ENCODE data around the gene CHN2. TPM values are rescaled to one million over a fixed set of nuclear protein-coding genes. Genes with fewer than 3 reads are reported as not detected.
"Not testable (repeated sequence)": the region's sequence is repeated elsewhere in the genome, so short reads cannot be mapped to it uniquely, and the experiment has no call there.

The CHN2 gene
- total RNA-seq, 1 experiment from 2014 or later: not detected

DNA sequence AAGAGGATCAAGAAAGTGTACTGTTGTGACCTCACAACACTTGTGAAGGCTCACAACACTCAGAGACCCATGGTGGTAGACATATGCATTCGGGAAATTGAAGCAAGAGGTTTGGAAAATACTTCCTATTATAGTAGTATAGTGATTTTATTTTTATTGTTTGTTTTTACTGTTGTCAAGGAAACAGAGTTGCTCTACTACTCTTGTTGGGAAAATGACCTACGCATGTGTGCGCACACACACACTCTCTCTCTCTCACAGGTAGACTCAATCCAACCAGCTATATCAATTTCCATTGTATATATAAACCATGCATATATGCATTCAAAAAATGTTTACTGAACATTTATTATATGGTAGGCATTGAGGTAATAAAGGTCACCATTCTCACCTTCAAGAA is 305.4 kb downstream of the CHN2 start:
- DNase-seq (ENCODE audit: low read depth): no peak
- in situ Hi-C loops (cut with HindIII; ENCODE audit: low pct_unique_long_range_greater_than_20kb, low sequenced_read_pairs): no loop called here

- no peak for DNase-seq (ENCODE audit: low read depth)
- in situ Hi-C loops (cut with HindIII; ENCODE audit: low pct_unique_long_range_greater_than_20kb, low sequenced_read_pairs): no loop called here
Measured at GRCh38 chr7:29500719-29501118, 306.1 kb downstream of the CHN2 start.

- in situ Hi-C loops (cut with HindIII; ENCODE audit: low pct_unique_long_range_greater_than_20kb, low sequenced_read_pairs): no loop called here
- no peak for DNase-seq (ENCODE audit: low read depth)
Measured at GRCh38 chr7:29502133-29502532, 307.6 kb downstream of the CHN2 start.

- in situ Hi-C loops (cut with HindIII; ENCODE audit: low pct_unique_long_range_greater_than_20kb, low sequenced_read_pairs): no loop called here
- DNase-seq (ENCODE audit: low read depth): no peak
Measured at GRCh38 chr7:29505931-29506330, 311.4 kb downstream of the CHN2 start.

GRCh38 chr7:29508608-29509007 is 314.0 kb downstream of the CHN2 start:
- in situ Hi-C loops (cut with HindIII; ENCODE audit: low pct_unique_long_range_greater_than_20kb, low sequenced_read_pairs): no loop called here
- no peak for DNase-seq (ENCODE audit: low read depth)

GRCh38 chr7:29510028-29510427 is 315.5 kb downstream of the CHN2 start:
- in situ Hi-C loops (cut with HindIII; ENCODE audit: low pct_unique_long_range_greater_than_20kb, low sequenced_read_pairs): no loop called here
- no peak for DNase-seq (ENCODE audit: low read depth)

DNA sequence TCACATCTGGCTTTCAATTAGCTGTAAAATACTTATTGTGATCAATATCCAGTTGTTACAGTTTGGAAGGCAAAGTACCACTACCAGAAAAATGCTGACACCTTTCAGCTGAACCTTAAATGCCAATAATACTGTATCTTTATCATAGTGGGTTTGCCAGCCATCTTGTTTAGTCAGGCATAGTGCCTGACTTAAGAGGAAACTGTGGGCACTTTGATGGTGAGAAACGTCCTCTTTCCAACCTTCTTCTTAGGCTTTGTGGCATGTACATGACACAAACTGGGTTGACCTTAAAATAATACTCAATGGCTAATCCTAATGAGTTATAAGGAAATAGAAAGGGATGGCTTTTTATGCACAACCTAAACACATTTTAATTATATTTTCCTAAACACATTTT is 316.8 kb downstream of the CHN2 start:
- no peak for DNase-seq (ENCODE audit: low read depth)
- in situ Hi-C loops (cut with HindIII; ENCODE audit: low pct_unique_long_range_greater_than_20kb, low sequenced_read_pairs): no loop called here

DNA sequence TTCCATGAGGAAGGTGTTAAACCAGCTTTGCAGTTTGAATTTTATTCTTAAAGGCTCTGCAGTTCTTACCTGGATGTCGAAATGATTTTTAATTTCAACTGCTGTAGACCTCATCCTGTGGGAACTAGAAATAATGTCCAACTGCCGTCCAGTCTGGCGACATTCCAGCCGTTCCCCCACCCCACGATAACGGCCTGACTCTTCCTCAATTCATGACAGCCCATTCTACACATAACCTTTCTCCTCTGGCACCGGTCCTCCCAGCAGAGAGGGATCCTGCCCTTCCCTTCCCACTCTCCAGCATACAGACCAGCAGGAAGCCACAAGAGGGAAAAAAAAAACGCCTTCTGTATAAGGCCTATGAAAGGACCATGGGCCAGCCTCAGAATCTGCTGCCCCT is 317.3 kb downstream of the CHN2 start:
- DNase-seq (ENCODE audit: low read depth): no peak
- in situ Hi-C loops (cut with HindIII; ENCODE audit: low pct_unique_long_range_greater_than_20kb, low sequenced_read_pairs): no loop called here

DNA sequence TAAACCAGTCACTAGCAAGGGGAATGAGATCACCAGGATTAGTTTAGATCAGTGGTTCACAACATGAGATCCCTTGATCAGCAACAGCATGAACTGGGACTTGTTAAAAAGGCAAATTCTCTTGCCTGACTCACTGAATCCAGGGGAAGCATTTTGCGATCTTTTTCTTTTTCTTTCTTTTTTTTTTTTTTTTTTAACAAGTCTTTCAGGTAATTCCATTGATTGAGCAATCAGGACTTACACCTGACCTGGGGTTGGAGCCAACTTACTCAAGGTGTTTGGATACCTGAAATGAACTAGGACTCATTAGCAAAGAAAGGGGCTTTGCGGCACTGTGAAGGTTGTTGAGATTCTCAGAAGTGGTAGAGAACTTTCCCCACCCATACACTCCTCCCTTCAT is 321.9 kb downstream of the CHN2 start:
- no peak for DNase-seq (ENCODE audit: low read depth)
- in situ Hi-C loops (cut with HindIII; ENCODE audit: low pct_unique_long_range_greater_than_20kb, low sequenced_read_pairs): no loop called here

DNA sequence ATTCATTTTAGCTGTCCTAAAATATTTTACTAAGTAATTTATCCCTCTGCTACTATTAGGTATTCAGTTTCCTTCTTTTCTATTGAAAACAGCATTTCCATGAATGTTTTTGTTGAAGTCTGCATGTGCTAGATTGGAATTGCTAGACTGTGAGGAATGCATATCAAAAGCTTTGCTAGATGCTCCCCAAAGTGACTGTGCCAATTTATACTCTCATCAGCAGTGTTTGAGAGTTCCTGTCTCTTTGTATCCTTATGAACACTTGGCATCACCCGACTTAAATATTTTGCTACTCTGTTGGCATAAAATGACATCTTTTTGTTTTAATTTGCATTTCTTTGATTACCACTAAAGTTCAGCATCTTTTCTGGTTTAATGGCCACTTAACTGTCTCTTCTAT is 324.0 kb downstream of the CHN2 start:
- no peak for DNase-seq (ENCODE audit: low read depth)
- in situ Hi-C loops (cut with HindIII; ENCODE audit: low pct_unique_long_range_greater_than_20kb, low sequenced_read_pairs): no loop called here

GRCh38 chr7:29523728-29524127 is 329.2 kb downstream of the CHN2 start:
- no peak for DNase-seq (ENCODE audit: low read depth)
- in situ Hi-C loops (cut with HindIII; ENCODE audit: low pct_unique_long_range_greater_than_20kb, low sequenced_read_pairs): no loop called here

DNA sequence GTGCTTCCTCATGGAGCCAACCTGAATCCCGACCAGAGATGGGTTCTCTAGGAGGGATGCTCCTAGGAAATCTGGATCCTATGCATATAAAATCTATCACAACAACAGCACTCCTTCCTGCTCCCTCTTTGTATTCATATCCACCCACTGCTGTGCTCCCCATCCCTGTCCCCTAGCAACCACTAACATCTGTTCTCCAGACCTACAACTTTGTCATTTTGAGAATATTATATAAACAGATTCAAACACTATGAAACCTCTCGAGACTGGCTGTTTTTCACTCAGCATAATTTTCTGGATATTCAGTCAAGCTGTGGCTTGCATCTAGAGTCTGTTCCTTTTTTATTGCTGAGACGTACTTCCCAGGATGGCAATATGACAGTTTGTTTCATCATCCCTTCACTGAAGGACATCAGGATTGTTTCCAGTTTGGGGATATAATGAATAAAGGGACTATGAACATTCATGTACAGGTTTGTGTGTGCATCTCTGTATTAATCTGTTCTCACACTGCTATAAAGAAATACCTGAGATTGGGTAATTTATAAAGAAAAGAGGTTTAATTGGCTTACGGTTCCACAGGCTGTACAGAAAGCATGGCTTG is 333.0 kb downstream of the CHN2 start:
- no peak for DNase-seq (ENCODE audit: low read depth)

DNA sequence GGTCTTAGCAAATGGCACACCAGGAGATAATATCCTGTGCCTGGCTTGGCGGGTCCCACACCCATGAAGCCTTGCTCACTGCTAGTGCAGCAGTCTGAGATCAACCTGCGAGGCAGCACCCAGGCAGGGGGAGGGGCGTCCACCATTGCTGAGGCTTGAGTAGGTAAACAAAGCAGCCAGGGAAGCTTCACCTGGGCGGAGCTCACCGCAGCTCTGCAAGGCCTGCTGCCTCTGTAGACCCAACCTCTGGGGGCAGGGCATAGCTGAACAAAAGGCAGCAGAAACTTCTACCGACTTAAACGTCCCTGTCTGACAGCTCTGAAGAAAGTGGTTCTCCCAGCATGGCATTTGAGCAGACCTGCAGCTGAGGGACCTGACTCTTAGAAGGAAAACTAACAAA is 334.0 kb downstream of the CHN2 start:
- in situ Hi-C loops (cut with HindIII; ENCODE audit: low pct_unique_long_range_greater_than_20kb, low sequenced_read_pairs); DNase-seq (ENCODE audit: low read depth): not testable (repeated sequence)

More for the DNA sequence above, 333.0 kb downstream of the CHN2 start:
- in situ Hi-C loops (cut with HindIII; ENCODE audit: low pct_unique_long_range_greater_than_20kb, low sequenced_read_pairs): no loop called here

Other genes starting within 250 kb of the CHN2 start
- 0.20 TPM in 1 of 2 replicates, not detected in the other for gene TRIL, start 236.4 kb upstream of the CHN2 start, total RNA-seq (2014; rRNA removed; shearing (Covaris generic); ENCODE audit: low replicate concordance)
- not detected in 2 replicates for gene CPVL, start 48.2 kb upstream of the CHN2 start, total RNA-seq (2014; rRNA removed; shearing (Covaris generic); ENCODE audit: low replicate concordance)

Data from Caki2 (cell line).